ENCODE results near the gene YJU2. TPM values are rescaled to one million over a fixed set of nuclear protein-coding genes. Genes with fewer than 3 reads are reported as not detected.

The YJU2 gene
- polyA plus RNA-seq, 1 donor from 2014 or later: 32.6 TPM

DNA sequence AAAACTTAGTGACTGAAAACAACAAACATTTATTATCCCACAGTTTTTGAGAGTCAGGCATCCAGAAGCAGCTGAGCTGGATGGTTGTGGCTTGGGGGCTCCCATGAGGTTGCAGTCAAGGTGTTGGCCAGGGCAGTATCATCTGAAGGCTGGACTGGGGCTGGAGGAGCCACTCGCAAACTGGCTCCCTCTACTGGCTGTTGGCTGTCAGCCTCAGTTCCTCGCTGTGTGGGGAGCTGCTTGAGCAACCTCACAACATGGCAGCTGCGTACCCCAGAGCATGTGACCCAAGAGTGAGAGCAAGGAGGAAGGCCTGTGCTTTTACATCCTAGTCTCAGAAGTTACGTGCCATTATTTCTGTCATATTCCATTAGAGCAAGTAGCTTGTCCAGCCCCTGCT is 9.7 kb downstream of the YJU2 start:
- Histone ChIP-seq H3K9me2 (ENCODE audit: insufficient read depth, low read length) (no peaks in the 10 kb centered on the region), H3K36me3 (ENCODE audit: insufficient read depth, low read length) (no peaks in the 10 kb centered on the region), H3K79me2 (replicated peaks; ENCODE audit: insufficient read depth, low read length) (no peaks in the 10 kb centered on the region), H3K27me3 (ENCODE audit: insufficient read depth, low read depth, low read length) (no peaks in the 10 kb centered on the region), H2AFZ (ENCODE audit: low read depth, low read length) (no peak overlapping the region), H3F3A (ENCODE audit: insufficient read depth, low read length, poor library complexity, severe bottlenecking) (no peaks in the 10 kb centered on the region), H3K9ac (ENCODE audit: low read length) (no peak overlapping the region), H3K4me3 (ENCODE audit: low read length) (no peak overlapping the region), H3K4me2 (ENCODE audit: low read length) (no peak overlapping the region), H3K9me3 (ENCODE audit: low read length) (no peaks in the 10 kb centered on the region), H3K27ac (ENCODE audit: low read length) (no peak overlapping the region), H4K20me1 (ENCODE audit: insufficient read depth) (no peaks in the 10 kb centered on the region)
- TF ChIP-seq MXI1 (conservative IDR thresholded peaks at IDR 0.05; ENCODE audit: poor library complexity, severe bottlenecking): no peak
- TF ChIP-seq SMC3 (conservative IDR thresholded peaks at IDR 0.05; ENCODE audit: poor library complexity): no peak
- TF ChIP-seq, protein P1, sequence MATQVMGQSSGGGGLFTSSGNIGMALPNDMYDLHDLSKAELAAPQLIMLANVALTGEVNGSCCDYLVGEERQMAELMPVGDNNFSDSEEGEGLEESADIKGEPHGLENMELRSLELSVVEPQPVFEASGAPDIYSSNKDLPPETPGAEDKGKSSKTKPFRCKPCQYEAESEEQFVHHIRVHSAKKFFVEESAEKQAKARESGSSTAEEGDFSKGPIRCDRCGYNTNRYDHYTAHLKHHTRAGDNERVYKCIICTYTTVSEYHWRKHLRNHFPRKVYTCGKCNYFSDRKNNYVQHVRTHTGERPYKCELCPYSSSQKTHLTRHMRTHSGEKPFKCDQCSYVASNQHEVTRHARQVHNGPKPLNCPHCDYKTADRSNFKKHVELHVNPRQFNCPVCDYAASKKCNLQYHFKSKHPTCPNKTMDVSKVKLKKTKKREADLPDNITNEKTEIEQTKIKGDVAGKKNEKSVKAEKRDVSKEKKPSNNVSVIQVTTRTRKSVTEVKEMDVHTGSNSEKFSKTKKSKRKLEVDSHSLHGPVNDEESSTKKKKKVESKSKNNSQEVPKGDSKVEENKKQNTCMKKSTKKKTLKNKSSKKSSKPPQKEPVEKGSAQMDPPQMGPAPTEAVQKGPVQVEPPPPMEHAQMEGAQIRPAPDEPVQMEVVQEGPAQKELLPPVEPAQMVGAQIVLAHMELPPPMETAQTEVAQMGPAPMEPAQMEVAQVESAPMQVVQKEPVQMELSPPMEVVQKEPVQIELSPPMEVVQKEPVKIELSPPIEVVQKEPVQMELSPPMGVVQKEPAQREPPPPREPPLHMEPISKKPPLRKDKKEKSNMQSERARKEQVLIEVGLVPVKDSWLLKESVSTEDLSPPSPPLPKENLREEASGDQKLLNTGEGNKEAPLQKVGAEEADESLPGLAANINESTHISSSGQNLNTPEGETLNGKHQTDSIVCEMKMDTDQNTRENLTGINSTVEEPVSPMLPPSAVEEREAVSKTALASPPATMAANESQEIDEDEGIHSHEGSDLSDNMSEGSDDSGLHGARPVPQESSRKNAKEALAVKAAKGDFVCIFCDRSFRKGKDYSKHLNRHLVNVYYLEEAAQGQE (IDR thresholded peaks at IDR 0.05; ENCODE audit: borderline replicate concordance): no peak
- no peak for TF ChIP-seq RAD21 (conservative IDR thresholded peaks at IDR 0.05)
- TF ChIP-seq EP300 (conservative IDR thresholded peaks at IDR 0.05; ENCODE audit: poor library complexity, severe bottlenecking): no peak
- no peak for TF ChIP-seq CTCF (IDR thresholded peaks at IDR 0.05; ENCODE audit: poor library complexity, severe bottlenecking)
- no peak for TF ChIP-seq POLR2AphosphoS5 (IDR thresholded peaks at IDR 0.05)
- no peak for TF ChIP-seq EZH2 (IDR thresholded peaks at IDR 0.05; ENCODE audit: borderline replicate concordance, insufficient read depth, low read length, poor library complexity, severe bottlenecking)

DNA sequence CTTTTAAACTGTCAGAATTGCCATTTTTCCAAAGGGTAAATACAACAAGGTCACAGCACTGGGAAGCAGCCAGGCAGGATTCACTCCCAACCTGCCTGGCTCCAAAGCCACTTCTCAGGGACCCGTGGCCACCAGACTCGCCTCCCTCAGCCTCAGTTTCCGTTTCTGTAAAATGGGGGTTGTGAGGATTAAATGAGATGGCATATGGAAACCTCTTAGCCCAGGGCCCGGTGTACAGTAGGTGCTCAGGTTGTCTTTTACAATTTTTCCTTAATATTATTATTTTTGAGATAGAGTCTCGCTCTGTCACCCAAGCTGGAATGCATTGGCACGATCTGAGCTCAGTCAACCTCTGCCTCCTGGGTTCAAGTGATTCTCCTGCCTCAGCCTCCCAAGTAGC is 10.1 kb downstream of the YJU2 start:
- no peaks in the 10 kb centered on the region for H3K36me3 ChIP-seq (ENCODE audit: insufficient read depth, low read length)
- no peak for TF ChIP-seq TAF1 (IDR thresholded peaks at IDR 0.05; ENCODE audit: low read depth)
- no peak for TF ChIP-seq MXI1 (conservative IDR thresholded peaks at IDR 0.05; ENCODE audit: poor library complexity, severe bottlenecking)
- TF ChIP-seq EP300 (conservative IDR thresholded peaks at IDR 0.05; ENCODE audit: poor library complexity, severe bottlenecking): no peak
- no peak for TF ChIP-seq CTCF (IDR thresholded peaks at IDR 0.05; ENCODE audit: poor library complexity, severe bottlenecking)
- no peak for TF ChIP-seq RAD21 (conservative IDR thresholded peaks at IDR 0.05)
- H3K9ac ChIP-seq (ENCODE audit: low read length): no peak overlapping the region
- H3K9me2 ChIP-seq (ENCODE audit: insufficient read depth, low read length): no peaks in the 10 kb centered on the region
- H3K27me3 ChIP-seq (ENCODE audit: insufficient read depth, low read depth, low read length): no peaks in the 10 kb centered on the region
- no peaks in the 10 kb centered on the region for H4K20me1 ChIP-seq (ENCODE audit: insufficient read depth)
- no peak overlapping the region for H3K4me2 ChIP-seq (ENCODE audit: low read length)
- H3F3A ChIP-seq (ENCODE audit: insufficient read depth, low read length, poor library complexity, severe bottlenecking): no peaks in the 10 kb centered on the region
- H3K4me3 ChIP-seq (ENCODE audit: low read length): no peak overlapping the region
- no peak overlapping the region for H3K27ac ChIP-seq (ENCODE audit: low read length)
- no peak overlapping the region for H2AFZ ChIP-seq (ENCODE audit: low read depth, low read length)
- H3K9me3 ChIP-seq (ENCODE audit: low read length): no peaks in the 10 kb centered on the region
- no peaks in the 10 kb centered on the region for H3K79me2 ChIP-seq (replicated peaks; ENCODE audit: insufficient read depth, low read length)
